Measurements from ENCODE around the gene SIGLEC8.

DNA sequence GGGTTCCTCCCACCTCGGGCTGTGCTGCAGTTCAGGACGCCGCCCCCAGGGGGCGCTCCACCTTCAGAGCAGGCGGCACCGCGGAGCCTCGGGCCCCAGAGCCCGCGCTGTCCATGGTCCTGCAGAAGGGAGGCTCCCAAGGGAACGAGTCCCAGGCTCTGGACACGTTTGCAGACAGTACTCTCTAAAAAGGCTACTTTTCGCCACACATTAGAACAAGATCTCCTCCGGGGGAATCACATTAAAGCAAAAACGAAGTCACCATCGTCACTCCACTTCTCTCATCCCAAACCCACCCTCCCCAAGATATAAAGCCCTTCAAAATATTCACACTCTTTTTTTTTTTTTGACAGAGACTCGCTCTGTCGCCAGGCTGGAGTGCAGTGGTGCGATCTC, 36.2 kb downstream of the SIGLEC8 start:
- TF ChIP-seq, protein P1, sequence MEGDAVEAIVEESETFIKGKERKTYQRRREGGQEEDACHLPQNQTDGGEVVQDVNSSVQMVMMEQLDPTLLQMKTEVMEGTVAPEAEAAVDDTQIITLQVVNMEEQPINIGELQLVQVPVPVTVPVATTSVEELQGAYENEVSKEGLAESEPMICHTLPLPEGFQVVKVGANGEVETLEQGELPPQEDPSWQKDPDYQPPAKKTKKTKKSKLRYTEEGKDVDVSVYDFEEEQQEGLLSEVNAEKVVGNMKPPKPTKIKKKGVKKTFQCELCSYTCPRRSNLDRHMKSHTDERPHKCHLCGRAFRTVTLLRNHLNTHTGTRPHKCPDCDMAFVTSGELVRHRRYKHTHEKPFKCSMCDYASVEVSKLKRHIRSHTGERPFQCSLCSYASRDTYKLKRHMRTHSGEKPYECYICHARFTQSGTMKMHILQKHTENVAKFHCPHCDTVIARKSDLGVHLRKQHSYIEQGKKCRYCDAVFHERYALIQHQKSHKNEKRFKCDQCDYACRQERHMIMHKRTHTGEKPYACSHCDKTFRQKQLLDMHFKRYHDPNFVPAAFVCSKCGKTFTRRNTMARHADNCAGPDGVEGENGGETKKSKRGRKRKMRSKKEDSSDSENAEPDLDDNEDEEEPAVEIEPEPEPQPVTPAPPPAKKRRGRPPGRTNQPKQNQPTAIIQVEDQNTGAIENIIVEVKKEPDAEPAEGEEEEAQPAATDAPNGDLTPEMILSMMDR (IDR thresholded peaks at IDR 0.05) = peak; percentile 64 to 83 (median 65)
- no peak for TF ChIP-seq POLR2A (IDR thresholded peaks at IDR 0.05)
